ENCODE results near the gene IFI16. TPM values are rescaled to one million over a fixed set of nuclear protein-coding genes. Genes with fewer than 3 reads are reported as not detected.
A peak's percentile ranks its signal among the peaks of the same experiment; 100 is the strongest.

The IFI16 gene
- total RNA-seq, 1 donor from 2014 or later: 5.4 TPM

DNA sequence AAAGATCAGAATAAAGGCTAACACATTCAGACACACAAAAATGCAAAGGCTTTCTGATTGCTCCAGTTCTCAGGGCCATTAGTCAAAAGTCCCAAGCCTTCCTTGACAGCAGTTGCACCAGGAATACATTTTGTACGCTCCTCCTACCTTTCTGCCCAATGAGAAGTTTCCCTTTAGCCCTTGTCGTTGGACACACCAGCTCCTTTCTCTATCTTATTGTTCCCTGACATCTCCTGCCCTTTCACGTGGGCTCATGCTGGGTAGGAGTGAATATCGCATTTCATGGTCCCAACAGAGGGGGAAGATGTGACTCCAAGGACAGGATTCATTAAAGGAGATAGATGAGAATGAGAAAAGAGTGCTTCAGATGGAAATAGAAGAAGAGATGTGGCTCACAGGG is 33.5 kb upstream of the IFI16 start:
- Mint-ChIP-seq H3K9me3 (peaks cover 5% of the 10 kb centered on the region), H3K27me3 (ENCODE audit: insufficient read depth, low read depth) (peaks cover 3% of the 10 kb centered on the region), H3K27ac (no peak overlapping the region), H3K36me3 (no peaks in the 10 kb centered on the region), H3K4me3 (no peak overlapping the region), H3K4me1 (peaks cover 7% of the 10 kb centered on the region)
- no peaks in the 10 kb centered on the region for H3K36me3 ChIP-seq
- H3F3A ChIP-seq (ENCODE audit: low read depth): no peaks in the 10 kb centered on the region
- H3K27ac ChIP-seq: no peak overlapping the region
- H2AFZ ChIP-seq (replicated peaks): peak overlapping the region; percentile 64
- no peak for DNase-seq (ENCODE audit: low spot score)
- H3K27me3 ChIP-seq: no peaks in the 10 kb centered on the region
- no peaks in the 10 kb centered on the region for H3K4me1 ChIP-seq
- no peak overlapping the region for H3K4me2 ChIP-seq
- no peaks in the 10 kb centered on the region for H3K9me3 ChIP-seq (ENCODE audit: low read depth)
- H3K4me3 ChIP-seq: no peak overlapping the region
- TF ChIP-seq, protein P1, sequence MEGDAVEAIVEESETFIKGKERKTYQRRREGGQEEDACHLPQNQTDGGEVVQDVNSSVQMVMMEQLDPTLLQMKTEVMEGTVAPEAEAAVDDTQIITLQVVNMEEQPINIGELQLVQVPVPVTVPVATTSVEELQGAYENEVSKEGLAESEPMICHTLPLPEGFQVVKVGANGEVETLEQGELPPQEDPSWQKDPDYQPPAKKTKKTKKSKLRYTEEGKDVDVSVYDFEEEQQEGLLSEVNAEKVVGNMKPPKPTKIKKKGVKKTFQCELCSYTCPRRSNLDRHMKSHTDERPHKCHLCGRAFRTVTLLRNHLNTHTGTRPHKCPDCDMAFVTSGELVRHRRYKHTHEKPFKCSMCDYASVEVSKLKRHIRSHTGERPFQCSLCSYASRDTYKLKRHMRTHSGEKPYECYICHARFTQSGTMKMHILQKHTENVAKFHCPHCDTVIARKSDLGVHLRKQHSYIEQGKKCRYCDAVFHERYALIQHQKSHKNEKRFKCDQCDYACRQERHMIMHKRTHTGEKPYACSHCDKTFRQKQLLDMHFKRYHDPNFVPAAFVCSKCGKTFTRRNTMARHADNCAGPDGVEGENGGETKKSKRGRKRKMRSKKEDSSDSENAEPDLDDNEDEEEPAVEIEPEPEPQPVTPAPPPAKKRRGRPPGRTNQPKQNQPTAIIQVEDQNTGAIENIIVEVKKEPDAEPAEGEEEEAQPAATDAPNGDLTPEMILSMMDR (IDR thresholded peaks at IDR 0.05): no peak
- no peak for TF ChIP-seq EZH2 (IDR thresholded peaks at IDR 0.05)
- TF ChIP-seq EZH2phosphoT487 (IDR thresholded peaks at IDR 0.05): no peak
- no peaks in the 10 kb centered on the region for H3K79me2 ChIP-seq (ENCODE audit: low read depth)
- no peaks in the 10 kb centered on the region for H4K20me1 ChIP-seq (ENCODE audit: low read depth)
- no peak overlapping the region for H3K9ac ChIP-seq

DNA sequence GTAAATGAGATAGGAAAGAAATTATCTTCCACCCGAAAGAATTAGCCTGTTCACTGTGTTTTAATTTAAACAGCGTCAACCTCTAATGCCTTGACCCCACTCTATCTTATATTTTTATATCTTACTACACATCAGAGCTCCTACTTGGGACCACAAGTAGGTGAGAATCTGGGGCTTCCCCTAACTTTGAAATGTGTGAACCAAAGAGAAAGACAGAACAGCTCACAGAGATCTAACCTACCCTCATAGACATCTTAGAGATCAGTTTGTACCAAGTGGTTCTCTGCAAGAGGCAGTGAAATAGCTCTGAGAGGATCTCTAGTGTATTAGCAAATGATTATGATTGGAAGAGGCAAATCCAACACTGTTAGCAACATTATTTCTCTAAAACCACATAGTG is 31.0 kb upstream of the IFI16 start:
- no peaks in the 10 kb centered on the region for H3K4me1 ChIP-seq
- TF ChIP-seq, protein P1 (IDR thresholded peaks at IDR 0.05): no peak
- TF ChIP-seq EZH2phosphoT487 (IDR thresholded peaks at IDR 0.05) (no peak), EZH2 (IDR thresholded peaks at IDR 0.05) (no peak)
- Mint-ChIP-seq H3K4me3 (no peak overlapping the region), H3K36me3 (no peaks in the 10 kb centered on the region), H3K9me3 (peaks cover 16% of the 10 kb centered on the region), H3K27ac (no peak overlapping the region), H3K27me3 (ENCODE audit: insufficient read depth, low read depth) (peaks cover 4% of the 10 kb centered on the region), H3K4me1 (peaks cover 7% of the 10 kb centered on the region)
- no peaks in the 10 kb centered on the region for H3K79me2 ChIP-seq (ENCODE audit: low read depth)
- no peak overlapping the region for H3K4me3 ChIP-seq
- no peak overlapping the region for H3K27ac ChIP-seq
- H3K36me3 ChIP-seq: no peaks in the 10 kb centered on the region
- H3K9ac ChIP-seq: no peak overlapping the region
- no peaks in the 10 kb centered on the region for H4K20me1 ChIP-seq (ENCODE audit: low read depth)
- no peak overlapping the region for H2AFZ ChIP-seq (replicated peaks)
- no peak for DNase-seq (ENCODE audit: low spot score)
- no peaks in the 10 kb centered on the region for H3K27me3 ChIP-seq
- no peaks in the 10 kb centered on the region for H3F3A ChIP-seq (ENCODE audit: low read depth)
- no peaks in the 10 kb centered on the region for H3K9me3 ChIP-seq (ENCODE audit: low read depth)
- H3K4me2 ChIP-seq: no peak overlapping the region

DNA sequence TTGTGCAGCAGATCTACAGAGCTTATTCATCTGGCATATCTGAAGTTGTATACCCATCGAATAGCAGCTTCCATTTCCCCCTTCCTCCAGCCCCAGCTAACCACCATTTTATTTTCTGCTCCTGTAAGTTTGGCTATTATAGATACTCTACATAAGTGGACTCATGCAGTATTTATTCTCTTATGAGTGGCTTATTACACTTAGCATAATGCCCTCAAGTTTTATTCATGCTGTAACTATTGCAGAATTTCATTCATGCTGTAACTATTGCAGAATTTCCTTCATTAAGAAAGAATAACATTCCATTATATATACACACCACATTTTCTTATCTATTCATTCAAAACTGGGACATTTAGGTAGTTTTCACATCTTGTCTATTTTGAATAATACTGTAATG is 30.5 kb upstream of the IFI16 start:
- Histone ChIP-seq H3K4me2 (no peak overlapping the region), H3K9ac (no peak overlapping the region), H3K27me3 (no peaks in the 10 kb centered on the region), H3K27ac (no peak overlapping the region), H3K36me3 (no peaks in the 10 kb centered on the region), H2AFZ (replicated peaks) (no peak overlapping the region), H3K9me3 (ENCODE audit: low read depth) (peaks cover 2% of the 10 kb centered on the region), H4K20me1 (ENCODE audit: low read depth) (no peaks in the 10 kb centered on the region), H3K4me1 (no peaks in the 10 kb centered on the region), H3K4me3 (no peak overlapping the region), H3K79me2 (ENCODE audit: low read depth) (no peaks in the 10 kb centered on the region), H3F3A (ENCODE audit: low read depth) (no peaks in the 10 kb centered on the region)
- Mint-ChIP-seq H3K4me1 (peaks cover 7% of the 10 kb centered on the region), H3K36me3 (no peaks in the 10 kb centered on the region), H3K27ac (no peak overlapping the region), H3K9me3 (peaks cover 21% of the 10 kb centered on the region), H3K4me3 (no peak overlapping the region), H3K27me3 (ENCODE audit: insufficient read depth, low read depth) (peaks cover 4% of the 10 kb centered on the region)
- TF ChIP-seq EZH2 (IDR thresholded peaks at IDR 0.05): no peak
- TF ChIP-seq, protein P1 (IDR thresholded peaks at IDR 0.05): no peak
- no peak for TF ChIP-seq EZH2phosphoT487 (IDR thresholded peaks at IDR 0.05)
- no peak for DNase-seq (ENCODE audit: low spot score)

Data from neural progenitor cell (in vitro differentiated cells).